Astrocyte of the hippocampus (primary cell): ENCODE measurements around the gene USP24.

ENCODE experiments used
- DNase-seq: peaks from one replicate; pipeline ENCODE4 v3.0.0; 2011; ENCODE audit warnings: low read depth, low spot score

Gene USP24

DNA sequence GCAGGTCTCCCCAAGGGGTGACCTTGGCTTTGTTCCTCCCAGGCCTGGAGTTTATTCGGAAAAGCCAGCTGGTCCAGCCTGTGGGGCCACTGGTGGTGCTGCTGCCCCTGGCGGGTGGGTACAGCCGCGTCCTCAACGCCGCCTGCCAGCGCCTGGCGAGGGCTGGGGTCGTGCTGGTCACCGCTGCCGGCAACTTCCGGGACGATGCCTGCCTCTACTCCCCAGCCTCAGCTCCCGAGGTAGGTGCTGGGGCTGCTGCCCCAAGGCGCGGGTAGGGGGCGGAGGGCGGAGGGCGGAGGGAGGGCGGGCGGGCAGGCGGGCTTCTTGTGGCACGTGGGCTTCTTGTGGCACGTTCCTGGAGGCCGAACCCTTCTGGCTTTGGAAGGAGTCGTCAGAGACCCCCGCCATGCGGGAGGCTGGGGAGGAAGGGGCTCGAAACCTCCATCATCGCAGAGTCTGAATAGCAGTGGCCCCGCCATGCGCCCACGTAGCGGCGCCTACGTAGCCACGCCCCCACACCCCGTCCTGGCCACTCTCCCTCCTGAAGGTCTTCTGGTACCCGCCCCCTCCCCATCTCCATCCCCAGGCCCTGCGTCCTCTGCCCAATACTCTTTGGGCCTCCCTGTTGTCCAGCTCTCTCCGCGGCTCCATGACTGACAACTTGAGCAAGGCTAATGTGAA lies 159.1 kb downstream of the USP24 start:
- DNase-seq = no peak

GRCh38 chr1:55055084-55055882 lies 159.9 kb downstream of the USP24 start:
- no peak for DNase-seq

GRCh38 chr1:55054396-55054795 lies 160.8 kb downstream of the USP24 start:
- DNase-seq = no peak

GRCh38 chr1:55053265-55053954 lies 161.8 kb downstream of the USP24 start:
- no peak for DNase-seq

- no peak for DNase-seq
These were observed 162.7 kb downstream of the USP24 start for GRCh38 chr1:55052221-55053142.

GRCh38 chr1:55051621-55052020 lies 163.5 kb downstream of the USP24 start:
- no peak for DNase-seq

- no peak for DNase-seq
These were observed 164.0 kb downstream of the USP24 start for GRCh38 chr1:55051169-55051568.

- DNase-seq = peak; percentile 82
These were observed 164.9 kb downstream of the USP24 start for GRCh38 chr1:55050283-55050682.

- DNase-seq = no peak
These were observed 165.3 kb downstream of the USP24 start for GRCh38 chr1:55049914-55050278.

DNA sequence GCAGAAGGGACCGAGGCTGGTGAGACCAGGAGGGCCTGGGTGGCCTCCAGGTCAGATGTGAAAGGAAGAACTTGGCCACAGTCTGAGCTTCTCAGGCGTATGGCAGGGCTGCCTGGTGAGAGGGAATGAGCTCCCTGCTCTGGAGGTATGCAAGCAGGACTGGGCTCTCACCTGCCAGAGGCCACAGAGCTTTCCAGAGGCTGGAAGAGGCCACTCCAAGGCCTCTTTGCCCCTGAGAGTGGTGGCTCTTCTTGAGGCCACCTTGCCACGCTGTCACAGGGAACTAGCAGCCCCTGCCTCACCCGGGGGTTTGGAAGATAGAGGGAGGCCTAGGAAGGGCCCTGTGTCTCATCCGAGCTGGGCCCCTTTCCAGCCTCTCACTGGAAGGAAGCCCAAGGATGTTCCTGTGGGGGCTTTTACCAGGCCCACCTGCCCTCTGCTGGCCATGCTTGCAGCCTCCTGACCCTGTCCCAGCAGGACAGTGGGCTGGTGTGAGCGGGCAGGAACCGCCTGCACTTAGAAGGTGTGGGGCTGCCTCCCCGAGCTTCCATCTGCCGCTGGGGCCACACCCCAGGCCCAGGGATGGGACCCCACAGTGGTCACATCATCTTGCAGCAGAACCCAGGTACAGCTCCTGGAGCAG lies 165.8 kb downstream of the USP24 start:
- DNase-seq = no peak

GRCh38 chr1:55048453-55049270 lies 166.5 kb downstream of the USP24 start:
- DNase-seq = no peak

- DNase-seq = no peak
These were observed 167.6 kb downstream of the USP24 start for GRCh38 chr1:55047611-55048010.

DNA sequence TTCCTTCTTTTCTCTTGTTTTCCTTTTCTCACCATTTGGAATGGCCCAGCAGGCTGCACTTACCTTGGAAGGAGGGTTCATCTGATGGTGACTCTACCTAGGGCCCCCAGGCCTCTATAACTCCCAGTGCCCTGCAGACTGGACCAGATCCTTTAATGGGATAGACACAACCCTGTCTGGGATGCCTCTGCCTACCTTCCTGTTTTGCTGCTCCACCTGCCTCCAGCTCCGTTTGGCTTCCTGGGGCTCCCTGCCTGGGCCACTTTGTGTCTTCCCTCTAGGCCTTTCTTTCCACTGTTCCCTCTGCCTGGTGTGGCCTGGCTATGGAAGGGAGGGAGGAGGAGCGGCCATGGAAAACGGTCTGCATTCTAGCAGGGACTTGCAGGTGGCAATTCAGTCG lies 168.3 kb downstream of the USP24 start:
- no peak for DNase-seq

- no peak for DNase-seq
These were observed 169.7 kb downstream of the USP24 start for GRCh38 chr1:55045430-55045829.

DNA sequence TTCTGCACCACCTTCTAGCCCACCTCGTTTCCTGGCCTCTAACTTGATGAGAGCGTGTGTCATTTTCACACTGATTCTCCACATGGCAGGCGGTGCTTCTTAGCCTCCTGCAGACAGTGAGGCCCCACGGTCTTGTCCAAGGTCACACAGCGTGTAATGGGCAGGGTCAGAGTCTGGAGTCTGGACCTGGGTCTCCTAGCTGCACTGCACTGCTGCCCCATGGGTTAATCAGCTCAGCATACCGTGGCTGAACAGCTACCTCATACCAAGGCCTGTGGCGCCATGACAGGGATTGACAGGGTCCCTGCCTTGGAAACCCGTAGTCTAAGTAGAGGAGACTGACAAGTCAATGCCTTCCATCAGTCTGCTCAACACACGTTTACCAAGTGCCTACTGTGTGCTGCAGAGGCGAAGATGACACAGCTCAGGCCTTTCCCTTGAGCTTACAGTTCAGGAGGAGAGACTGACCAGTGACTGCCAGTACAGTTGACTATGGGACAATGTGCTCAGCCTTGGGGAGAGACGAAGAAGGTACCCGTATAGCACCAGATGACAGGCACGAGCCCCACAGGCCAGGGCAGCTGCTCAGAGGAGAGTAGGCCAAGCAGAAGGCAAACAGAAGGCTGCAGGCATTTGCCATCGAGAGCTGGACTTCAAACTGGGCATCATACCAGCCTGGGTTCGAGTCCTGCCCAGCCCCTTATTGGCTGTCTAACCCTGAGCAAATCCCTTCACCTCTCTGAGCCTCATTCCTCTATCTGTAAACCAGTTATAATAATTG lies 170.4 kb downstream of the USP24 start:
- no peak for DNase-seq

- DNase-seq = no peak
These were observed 171.4 kb downstream of the USP24 start for GRCh38 chr1:55043726-55044125.

DNA sequence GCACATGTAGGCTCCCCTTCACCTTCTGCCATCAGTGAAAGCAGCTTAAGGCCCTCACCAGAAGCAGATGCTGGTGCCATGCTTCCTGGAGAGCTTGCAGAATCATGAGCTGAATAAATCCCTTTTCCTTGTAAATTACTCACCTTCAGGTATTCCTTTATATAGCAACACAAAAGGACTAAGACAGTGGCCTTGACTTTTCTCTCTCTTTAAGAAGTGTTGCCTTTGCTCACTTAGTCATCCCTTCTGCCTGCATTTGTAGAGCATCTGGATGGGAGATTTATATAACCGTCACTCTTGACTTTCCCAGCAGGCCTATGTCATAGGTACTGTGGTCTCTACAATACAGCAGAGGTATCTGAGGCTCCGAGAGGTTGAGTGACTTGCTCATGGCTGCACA lies 172.2 kb downstream of the USP24 start:
- DNase-seq = no peak

DNA sequence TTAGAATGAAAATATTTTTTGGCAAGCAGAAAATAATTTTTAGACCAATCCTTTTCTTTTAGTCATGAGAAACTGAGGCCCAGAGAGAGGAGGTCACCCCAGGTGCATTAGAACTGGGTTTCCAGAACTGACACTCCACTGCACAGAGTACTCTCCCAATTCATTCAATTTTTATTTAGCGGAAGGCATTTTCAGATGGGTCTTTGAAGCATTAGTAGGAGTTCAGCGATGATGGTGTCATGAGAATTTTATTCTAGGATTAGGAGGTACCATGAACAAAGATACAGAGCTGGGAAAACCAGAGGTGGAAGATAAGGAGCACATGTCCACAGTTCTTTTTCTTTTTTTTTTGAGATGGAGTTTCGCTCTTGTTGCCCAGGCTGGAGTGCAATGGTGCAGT lies 173.6 kb downstream of the USP24 start:
- DNase-seq = no peak

GRCh38 chr1:55040933-55041494 lies 174.2 kb downstream of the USP24 start:
- no peak for DNase-seq
